Small intestine (tissue), 7 donors: ENCODE measurements around the gene ZSWIM4. TPM values are rescaled to one million over a fixed set of nuclear protein-coding genes. Genes with fewer than 3 reads are reported as not detected.
A peak's percentile ranks its signal among the peaks of the same experiment; 100 is the strongest.

Experiments used
- DNase-seq, 2 donors: peaks; one replicate each; pipeline versions ENCODE4 v3.0.0 to v3.0.0-alpha.2; 2013
- FAIRE-seq: peaks from 2 replicates; lab custom pipeline; 2012; peaks lifted over from hg19 to GRCh38; lab: Jason Lieb, UNC
- H3K27ac ChIP-seq, 3 donors: one replicate each; pipeline ENCODE4 v1.5.1; 2013; ENCODE audit warnings: low read length in 2 of 3, mild to moderate bottlenecking in 2 of 3, control low read depth in 1 of 3, inconsistent platforms in 1 of 3, low read depth in 1 of 3, moderate library complexity in 1 of 3
- H3K27me3 ChIP-seq, 3 donors: one replicate each; pipeline ENCODE4 v1.6.1; 2013; ENCODE audit warnings: low read length in 3 of 3, inconsistent platforms in 1 of 3; ENCODE audit not compliant: control insufficient read depth in 3 of 3, insufficient read depth in 3 of 3
- H3K36me3 ChIP-seq, 3 donors: one replicate each; pipeline ENCODE4 v1.6.1; 2013; ENCODE audit warnings: low read length in 3 of 3, inconsistent platforms in 1 of 3, low read depth in 1 of 3, mild to moderate bottlenecking in 1 of 3, moderate library complexity in 1 of 3; ENCODE audit not compliant: control insufficient read depth in 3 of 3, insufficient read depth in 2 of 3
- H3K4me1 ChIP-seq, 3 donors: one replicate each; pipeline ENCODE4 v1.6.1; 2013; ENCODE audit warnings: low read length in 2 of 3, inconsistent platforms in 1 of 3, low read depth in 1 of 3, mild to moderate bottlenecking in 1 of 3, moderate library complexity in 1 of 3; ENCODE audit not compliant: control insufficient read depth in 3 of 3, insufficient read depth in 2 of 3
- H3K4me3 ChIP-seq, 3 donors: one replicate each; pipeline ENCODE4 v1.5.1; 2013; ENCODE audit warnings: low read length in 3 of 3, control low read depth in 1 of 3, inconsistent platforms in 1 of 3, low read depth in 1 of 3, mild to moderate bottlenecking in 1 of 3, moderate library complexity in 1 of 3
- H3K9me3 ChIP-seq, 2 donors: one replicate each; pipeline ENCODE4 v1.6.1; 2013; ENCODE audit warnings: low read depth in 1 of 2, low read length in 1 of 2; ENCODE audit not compliant: control insufficient read depth in 2 of 2, insufficient read depth in 1 of 2
- WGBS, 3 donors: extraction: QIAGEN DNeasy Blood & Tissue Kit; methylation state at CpG; one replicate each; pipeline ENCODE4 v1.1.7; 2013; 5-methylcytosine and 5-hydroxymethylcytosine counted together
- polyA plus RNA-seq, 4 donors: library from polyadenylated mRNA; stranded (reverse) in 3 of 4; unstranded in 1 of 4; fragments of 200-250 nt in 3 of 4; fragments of 120-200 nt in 1 of 4; gene quantifications; one replicate each; pipeline versions ENCODE4 v1.2.1 to v1.2.3, GENCODE V29; 2013
- donor health status: healthy with polysubstance abuse.
- donor health status: control.
- donor health status: control.
- donor health status: Bipolar disorder and iron deficiency.
- donor health status: healthy.

The ZSWIM4 gene
- polyA plus RNA-seq, 4 donors = 0.45 to 4.0 (median 1.8) TPM

GRCh38 chr19:13758795-13759194 lies 36.4 kb upstream of the ZSWIM4 start:
- WGBS, 3 donors = 96 to 98% (median 98%) methylated on average over 24 of the region's 24 CpGs
- Histone ChIP-seq H3K36me3 (peaks cover 29 to 95% (median 31%) of the 10 kb centered on the region in 3 donors), H3K27me3 (no peaks in the 10 kb centered on the region), H3K27ac (no peak overlapping the region), H3K4me3 (no peak overlapping the region), H3K4me1 (peaks cover 0 to under 1% (median 0%) of the 10 kb centered on the region in 3 donors), H3K9me3 (no peaks in the 10 kb centered on the region)
- FAIRE-seq (no peak), DNase-seq (no peak)

GRCh38 chr19:13761423-13761822 lies 33.8 kb upstream of the ZSWIM4 start:
- Histone ChIP-seq H3K4me3 (no peak overlapping the region), H3K4me1 (peaks cover 0 to 9% (median 0%) of the 10 kb centered on the region in 3 donors), H3K27ac (no peak overlapping the region), H3K27me3 (no peaks in the 10 kb centered on the region), H3K9me3 (no peaks in the 10 kb centered on the region), H3K36me3 (peaks cover 17 to 77% (median 25%) of the 10 kb centered on the region in 3 donors)
- no peak for FAIRE-seq
- WGBS, 3 donors = 85 to 97% (median 95%) methylated on average over 8 of the region's 8 CpGs
- DNase-seq = no peak

GRCh38 chr19:13762635-13763235 lies 32.5 kb upstream of the ZSWIM4 start:
- DNase-seq (no peak), FAIRE-seq (no peak)
- 89 to 91% (median 90%) methylated on average over 33 to 42 of the region's 42 CpGs for WGBS, 3 donors
- no peak overlapping the region for H3K27ac ChIP-seq
- H3K27me3 ChIP-seq = no peaks in the 10 kb centered on the region
- no peaks in the 10 kb centered on the region for H3K9me3 ChIP-seq
- H3K36me3 ChIP-seq = peaks cover 11 to 72% (median 16%) of the 10 kb centered on the region in 3 donors
- no peak overlapping the region for H3K4me3 ChIP-seq
- peaks cover 0 to 9% (median 0%) of the 10 kb centered on the region in 3 donors for H3K4me1 ChIP-seq

GRCh38 chr19:13763265-13763664 lies 32.0 kb upstream of the ZSWIM4 start:
- Histone ChIP-seq H3K36me3 (peaks cover 6 to 72% (median 11%) of the 10 kb centered on the region in 3 donors), H3K4me3 (no peak overlapping the region), H3K27ac (no peak overlapping the region), H3K9me3 (no peaks in the 10 kb centered on the region), H3K4me1 (peaks cover 0 to 9% (median 0%) of the 10 kb centered on the region in 3 donors), H3K27me3 (no peaks in the 10 kb centered on the region)
- WGBS, 3 donors = 82 to 92% (median 90%) methylated on average over 3 of the region's 3 CpGs
- FAIRE-seq = no peak
- no peak for DNase-seq

GRCh38 chr19:13764101-13764807 lies 31.0 kb upstream of the ZSWIM4 start, which contains the start of gene MRI1:
MRI1 (plus strand) TSS chr19:13764522; CDS start chr19:13764589, 67 bp downstream.
- DNase-seq = peak; percentile 61 to 91
- Histone ChIP-seq H3K27me3 (no peaks in the 10 kb centered on the region), H3K4me1 (peaks cover 0 to 9% (median 0%) of the 10 kb centered on the region in 3 donors), H3K27ac (peak within 1 kb of the TSS; percentile 41 to 73 (median 65)), H3K4me3 (peak within 1 kb of the TSS; percentile 70 to 93 (median 82)), H3K36me3 (peaks cover 4 to 72% (median 4%) of the 10 kb centered on the region in 3 donors), H3K9me3 (no peaks in the 10 kb centered on the region)
- 1 to 29% (median 2%) methylated on average over 34 to 67 of the region's 67 CpGs for WGBS, 3 donors
- FAIRE-seq = no peak

GRCh38 chr19:13764821-13765394 lies 30.3 kb upstream of the ZSWIM4 start:
- Histone ChIP-seq H3K36me3 (peaks cover 4 to 71% (median 6%) of the 10 kb centered on the region in 3 donors), H3K4me1 (peaks cover 0 to 9% (median 0%) of the 10 kb centered on the region in 3 donors), H3K9me3 (no peaks in the 10 kb centered on the region), H3K27me3 (no peaks in the 10 kb centered on the region), H3K4me3 (peak overlapping the region; percentile 70 to 93 (median 82)), H3K27ac (peak overlapping the region in 2 of 3 donors; percentile 55 to 65)
- FAIRE-seq (no peak), DNase-seq (peak; percentile 17 to 51)
- 1 to 4% (median 1%) methylated on average over 35 to 48 of the region's 48 CpGs for WGBS, 3 donors

- FAIRE-seq (no peak), DNase-seq (peak in 1 of 2 donors; percentile 21)
- H3K4me1 ChIP-seq = peaks cover 0 to 9% (median 0%) of the 10 kb centered on the region in 3 donors
- H3K27me3 ChIP-seq = no peaks in the 10 kb centered on the region
- peak overlapping the region; percentile 70 to 93 (median 82) for H3K4me3 ChIP-seq
- H3K36me3 ChIP-seq = peaks cover 2 to 72% (median 6%) of the 10 kb centered on the region in 3 donors
- WGBS, 3 donors = 54 to 71% (median 56%) methylated on average over 19 of the region's 19 CpGs
- peak overlapping the region in 1 of 3 donors; percentile 55 for H3K27ac ChIP-seq
- H3K9me3 ChIP-seq = no peaks in the 10 kb centered on the region
Measured at GRCh38 chr19:13765395-13766094, 29.7 kb upstream of the ZSWIM4 start.

GRCh38 chr19:13766095-13766481 lies 29.2 kb upstream of the ZSWIM4 start:
- Histone ChIP-seq H3K27me3 (no peaks in the 10 kb centered on the region), H3K4me1 (peaks cover 0 to 9% (median 0%) of the 10 kb centered on the region in 3 donors), H3K36me3 (peaks cover 2 to 70% (median 6%) of the 10 kb centered on the region in 3 donors), H3K4me3 (no peak overlapping the region), H3K9me3 (no peaks in the 10 kb centered on the region), H3K27ac (no peak overlapping the region)
- no peak for FAIRE-seq
- no peak for DNase-seq
- WGBS, 3 donors = 93 to 97% (median 94%) methylated on average over 3 of the region's 3 CpGs
